ENCODE results near the gene LNX2.

The LNX2 gene

GRCh38 chr13:27534981-27535380, 85.3 kb downstream of the LNX2 start:
- Histone ChIP-seq H3K4me3 (ENCODE audit: insufficient read depth, low read length, poor library complexity, severe bottlenecking) (no peak overlapping the region), H4K20me1 (ENCODE audit: low read depth, low read length) (no peaks in the 10 kb centered on the region), H3K4me2 (ENCODE audit: low read depth, low read length, poor library complexity, severe bottlenecking) (no peak overlapping the region), H3K27me3 (ENCODE audit: low read length) (no peaks in the 10 kb centered on the region), H2AFZ (ENCODE audit: low read depth, low read length, severe bottlenecking) (no peak overlapping the region), H3K27ac (ENCODE audit: low read depth, low read length) (no peak overlapping the region), H3K9ac (ENCODE audit: low read length) (no peak overlapping the region), H3K9me2 (replicated peaks; ENCODE audit: insufficient read depth, low read length) (no peaks in the 10 kb centered on the region), H3F3A (ENCODE audit: insufficient read depth) (no peaks in the 10 kb centered on the region), H3K36me3 (ENCODE audit: low read length) (no peaks in the 10 kb centered on the region), H3K9me3 (ENCODE audit: insufficient read depth, low read length) (no peaks in the 10 kb centered on the region), H3K79me2 (ENCODE audit: insufficient read depth, low read length) (no peaks in the 10 kb centered on the region)
- TF ChIP-seq CTCF (IDR thresholded peaks at IDR 0.05; ENCODE audit: insufficient read depth, low read length, poor library complexity, severe bottlenecking) (no peak), EZH2phosphoT487 (conservative IDR thresholded peaks at IDR 0.05; ENCODE audit: low read length) (no peak)

- Histone ChIP-seq H3K9ac (ENCODE audit: low read length) (no peak overlapping the region), H4K20me1 (ENCODE audit: low read depth, low read length) (no peaks in the 10 kb centered on the region), H3K9me2 (replicated peaks; ENCODE audit: insufficient read depth, low read length) (no peaks in the 10 kb centered on the region), H3K9me3 (ENCODE audit: insufficient read depth, low read length) (no peaks in the 10 kb centered on the region), H3K4me2 (ENCODE audit: low read depth, low read length, poor library complexity, severe bottlenecking) (no peak overlapping the region), H2AFZ (ENCODE audit: low read depth, low read length, severe bottlenecking) (no peak overlapping the region), H3K27me3 (ENCODE audit: low read length) (no peaks in the 10 kb centered on the region), H3K27ac (ENCODE audit: low read depth, low read length) (no peak overlapping the region), H3K79me2 (ENCODE audit: insufficient read depth, low read length) (no peaks in the 10 kb centered on the region), H3K4me3 (ENCODE audit: insufficient read depth, low read length, poor library complexity, severe bottlenecking) (no peak overlapping the region), H3K36me3 (ENCODE audit: low read length) (no peaks in the 10 kb centered on the region), H3F3A (ENCODE audit: insufficient read depth) (no peaks in the 10 kb centered on the region)
- TF ChIP-seq CTCF (IDR thresholded peaks at IDR 0.05; ENCODE audit: insufficient read depth, low read length, poor library complexity, severe bottlenecking) (no peak), EZH2phosphoT487 (conservative IDR thresholded peaks at IDR 0.05; ENCODE audit: low read length) (no peak)
Measured at GRCh38 chr13:27534108-27534980, 86.0 kb downstream of the LNX2 start.

GRCh38 chr13:27533155-27533643, 87.1 kb downstream of the LNX2 start:
- Histone ChIP-seq H2AFZ (ENCODE audit: low read depth, low read length, severe bottlenecking) (no peak overlapping the region), H3K9me3 (ENCODE audit: insufficient read depth, low read length) (no peaks in the 10 kb centered on the region), H3K79me2 (ENCODE audit: insufficient read depth, low read length) (no peaks in the 10 kb centered on the region), H3K27me3 (ENCODE audit: low read length) (no peaks in the 10 kb centered on the region), H3K27ac (ENCODE audit: low read depth, low read length) (no peak overlapping the region), H3K4me2 (ENCODE audit: low read depth, low read length, poor library complexity, severe bottlenecking) (no peak overlapping the region), H3K9ac (ENCODE audit: low read length) (no peak overlapping the region), H3F3A (ENCODE audit: insufficient read depth) (no peaks in the 10 kb centered on the region), H3K4me3 (ENCODE audit: insufficient read depth, low read length, poor library complexity, severe bottlenecking) (no peak overlapping the region), H3K9me2 (replicated peaks; ENCODE audit: insufficient read depth, low read length) (no peaks in the 10 kb centered on the region), H3K36me3 (ENCODE audit: low read length) (no peaks in the 10 kb centered on the region), H4K20me1 (ENCODE audit: low read depth, low read length) (no peaks in the 10 kb centered on the region)
- TF ChIP-seq EZH2phosphoT487 (conservative IDR thresholded peaks at IDR 0.05; ENCODE audit: low read length) (no peak), CTCF (IDR thresholded peaks at IDR 0.05; ENCODE audit: insufficient read depth, low read length, poor library complexity, severe bottlenecking) (peak; percentile 73)
